Ascending aorta (tissue), 2 donors: Measurements from ENCODE around the gene SNX11. TPM values are rescaled to one million over a fixed set of nuclear protein-coding genes. Genes with fewer than 3 reads are reported as not detected.

Source experiments
- DNase-seq, 2 donors: peaks; one replicate each; pipeline ENCODE4 v3.0.0-alpha.2; 2019; ENCODE audit warnings: low spot score in 2 of 2
- H3K27ac ChIP-seq, 2 donors: fragments of 200-600 bp; sonication (generic); one replicate each; pipeline ENCODE4 v1.5.1; 2016 to 2017; ENCODE audit warnings: mild to moderate bottlenecking in 1 of 2
- H3K27me3 ChIP-seq: fragments of 200-600 bp; sonication (generic); one replicate; pipeline ENCODE4 v1.5.1; 2017
- H3K36me3 ChIP-seq, 2 donors: fragments of 200-600 bp; sonication (generic); one replicate each; pipeline ENCODE4 v1.5.1; 2016
- H3K4me1 ChIP-seq, 2 donors: fragments of 200-600 bp; sonication (generic); one replicate each; pipeline ENCODE4 v1.5.1; 2016 to 2017; ENCODE audit warnings: mild to moderate bottlenecking in 1 of 2
- H3K4me3 ChIP-seq, 2 donors: fragments of 200-600 bp; sonication (generic); one replicate each; pipeline ENCODE4 v1.5.1; 2016 to 2017; ENCODE audit warnings: mild to moderate bottlenecking in 1 of 2
- H3K9me3 ChIP-seq, 2 donors: fragments of 200-600 bp; sonication (generic); one replicate each; pipeline ENCODE4 v1.5.1; 2016
- CTCF ChIP-seq, 3 experiments: fragments of 200-600 bp in 2 of 3; fragments of 450-650 bp in 1 of 3; sonication (generic) in 2 of 3; IDR thresholded peaks; one replicate each; pipeline ENCODE4 v1.5.1; 2016 to 2019; ENCODE audit warnings: antibody characterized with exemption in 3 of 3, mild to moderate bottlenecking in 1 of 3, moderate library complexity in 1 of 3
- intact Hi-C: fragments of 100-400 bp; cut with DNase I; formaldehyde crosslinking; loops from one replicate; pipeline ENCODE4 v1.15.1; 2023
- total RNA-seq: library from RNA; depleted of rRNA; stranded (reverse); fragments of >200 nt; gene quantifications from one replicate; pipeline ENCODE4 v1.1.0, GENCODE V29; 2016

SNX11 gene
- total RNA-seq, 1 donor from 2014 or later = 6.6 TPM

- no peaks in the 10 kb centered on the region for H3K4me1 ChIP-seq
- no peaks in the 10 kb centered on the region for H3K27me3 ChIP-seq
- H3K27ac ChIP-seq = no peak overlapping the region
- peaks cover 0 to 23% of the 10 kb centered on the region in 2 donors for H3K36me3 ChIP-seq
- no peak for DNase-seq
- H3K4me3 ChIP-seq = no peak overlapping the region
- intact Hi-C loops = no loop called here
- H3K9me3 ChIP-seq = no peaks in the 10 kb centered on the region
- TF ChIP-seq CTCF (IDR thresholded peaks at IDR 0.05) = no peak
Measured at GRCh38 chr17:48128400-48128799, 20.8 kb downstream of the SNX11 start.

GRCh38 chr17:48129981-48130380, 22.4 kb downstream of the SNX11 start:
- H3K27me3 ChIP-seq = no peaks in the 10 kb centered on the region
- no peaks in the 10 kb centered on the region for H3K9me3 ChIP-seq
- no peak overlapping the region for H3K4me3 ChIP-seq
- H3K36me3 ChIP-seq = peaks cover 0 to 13% of the 10 kb centered on the region in 2 donors
- TF ChIP-seq CTCF (IDR thresholded peaks at IDR 0.05) = no peak
- no peaks in the 10 kb centered on the region for H3K4me1 ChIP-seq
- DNase-seq = no peak
- intact Hi-C loops = loop anchor here (2.0 to 10.0 kb wide), 4 partner anchors 21 to 285 kb away; partner anchors contain the start of gene SCRN2
- H3K27ac ChIP-seq = no peak overlapping the region

- peak in 1 of 2 donors; percentile 77 for DNase-seq
- H3K9me3 ChIP-seq = no peaks in the 10 kb centered on the region
- no peak overlapping the region for H3K4me3 ChIP-seq
- H3K4me1 ChIP-seq = no peaks in the 10 kb centered on the region
- H3K27ac ChIP-seq = no peak overlapping the region
- peak; percentile 67 to 89 (median 68) for TF ChIP-seq CTCF (IDR thresholded peaks at IDR 0.05)
- intact Hi-C loops = loop anchor here (1.0 to 10.0 kb wide), 5 partner anchors 23 to 287 kb away; partner anchors contain the start of gene SCRN2
- peaks cover 0 to under 1% of the 10 kb centered on the region in 2 donors for H3K36me3 ChIP-seq
- H3K27me3 ChIP-seq = no peaks in the 10 kb centered on the region
Measured at GRCh38 chr17:48131216-48131824, 23.8 kb downstream of the SNX11 start.

- Histone ChIP-seq H3K27me3 (no peaks in the 10 kb centered on the region), H3K4me1 (no peaks in the 10 kb centered on the region), H3K9me3 (no peaks in the 10 kb centered on the region), H3K27ac (no peak overlapping the region), H3K4me3 (no peak overlapping the region), H3K36me3 (no peaks in the 10 kb centered on the region)
- no peak for TF ChIP-seq CTCF (IDR thresholded peaks at IDR 0.05)
- DNase-seq = no peak
- intact Hi-C loops = loop anchor here (10.0 kb wide), 1 partner anchor 288 kb away; the partner anchor contains the start of gene SCRN2
Measured at GRCh38 chr17:48132385-48132784, 24.8 kb downstream of the SNX11 start.

- H3K4me3 ChIP-seq = no peak overlapping the region
- DNase-seq = no peak
- intact Hi-C loops = loop anchor here (10.0 kb wide), 1 partner anchor 290 kb away; the partner anchor contains the start of gene SCRN2
- no peak for TF ChIP-seq CTCF (IDR thresholded peaks at IDR 0.05)
- no peak overlapping the region for H3K27ac ChIP-seq
- H3K27me3 ChIP-seq = no peaks in the 10 kb centered on the region
- no peaks in the 10 kb centered on the region for H3K9me3 ChIP-seq
- H3K36me3 ChIP-seq = no peaks in the 10 kb centered on the region
- no peaks in the 10 kb centered on the region for H3K4me1 ChIP-seq
Measured at GRCh38 chr17:48134912-48135480, 27.4 kb downstream of the SNX11 start.
